HG02970 (cell line): ENCODE data around the gene NEMP2.
A peak's percentile ranks its signal among the peaks of the same experiment; 100 is the strongest.

Experiments
- ATAC-seq: cut with Tn5 transposase; IDR thresholded peaks from one replicate; pipeline ENCODE4 v1.9.1; 2021; ENCODE audit warnings: mild to moderate bottlenecking, moderate library complexity, moderate number of reproducible peaks; ENCODE audit not compliant: unreplicated experiment, low FRiP score

Gene NEMP2

GRCh38 chr2:190561094-190561493, 26.6 kb upstream of the NEMP2 start:
- no peak for ATAC-seq

- ATAC-seq, result no peak
Measured at GRCh38 chr2:190554357-190555006, 20.0 kb upstream of the NEMP2 start.

GRCh38 chr2:190553254-190553653, 18.7 kb upstream of the NEMP2 start:
- ATAC-seq, result no peak

GRCh38 chr2:190551928-190552327, 17.4 kb upstream of the NEMP2 start:
- no peak for ATAC-seq

- ATAC-seq, result no peak
Measured at GRCh38 chr2:190550137-190550536, 15.6 kb upstream of the NEMP2 start.

GRCh38 chr2:190547886-190548285, 13.4 kb upstream of the NEMP2 start:
- ATAC-seq, result no peak

GRCh38 chr2:190546734-190547133, 12.2 kb upstream of the NEMP2 start:
- no peak for ATAC-seq

- no peak for ATAC-seq
Measured at GRCh38 chr2:190545555-190546385, 11.2 kb upstream of the NEMP2 start.

GRCh38 chr2:190545093-190545492, 10.6 kb upstream of the NEMP2 start:
- ATAC-seq, result no peak

GRCh38 chr2:190540048-190540447, 5.5 kb upstream of the NEMP2 start:
- no peak for ATAC-seq

GRCh38 chr2:190538201-190538600, 3.7 kb upstream of the NEMP2 start:
- no peak for ATAC-seq

GRCh38 chr2:190537765-190538164, 3.2 kb upstream of the NEMP2 start:
- no peak for ATAC-seq

- ATAC-seq, result no peak
Measured at GRCh38 chr2:190535586-190535985, 1.1 kb upstream of the NEMP2 start.

- no peak for ATAC-seq
Measured at GRCh38 chr2:190535121-190535439, 558 bp upstream of the NEMP2 start.

- ATAC-seq, result peak; percentile 16
Measured at GRCh38 chr2:190533968-190534309, 583 bp downstream of the NEMP2 start.

GRCh38 chr2:190533175-190533967, 1.2 kb downstream of the NEMP2 start:
- ATAC-seq, result no peak

- ATAC-seq, result no peak
Measured at GRCh38 chr2:190532581-190532980, 1.9 kb downstream of the NEMP2 start.

GRCh38 chr2:190530248-190530900, 4.1 kb downstream of the NEMP2 start:
- ATAC-seq, result no peak

- ATAC-seq, result no peak
Measured at GRCh38 chr2:190529486-190530247, 4.9 kb downstream of the NEMP2 start.

- no peak for ATAC-seq
Measured at GRCh38 chr2:190528521-190529001, 6.0 kb downstream of the NEMP2 start.
